Activated CD4-positive, CD25-positive, alpha-beta regulatory T cell treated with anti-CD3 and anti-CD28 coated beads, Interleukin-2, amount 50 U/mL, for 16 hours (primary cell): ENCODE measurements around the gene PRG3.

Experiments used
- DNase-seq: peaks from one replicate; pipeline ENCODE4 v3.0.0-alpha.2; 2020; ENCODE audit warnings: low read depth, low spot score

Gene PRG3

GRCh38 chr11:57359896-57360690 lies 20.9 kb downstream of the PRG3 start:
- no peak for DNase-seq

- no peak for DNase-seq
These were observed 21.6 kb downstream of the PRG3 start for GRCh38 chr11:57359396-57359795.

GRCh38 chr11:57358991-57359390 lies 22.0 kb downstream of the PRG3 start:
- no peak for DNase-seq

- DNase-seq, result no peak
These were observed 22.4 kb downstream of the PRG3 start for GRCh38 chr11:57358543-57358961.

- DNase-seq, result no peak
These were observed 23.1 kb downstream of the PRG3 start for GRCh38 chr11:57357856-57358255.

GRCh38 chr11:57357310-57357709 lies 23.6 kb downstream of the PRG3 start:
- no peak for DNase-seq

- no peak for DNase-seq
These were observed 24.7 kb downstream of the PRG3 start for GRCh38 chr11:57356268-57356667.

- no peak for DNase-seq
These were observed 26.3 kb downstream of the PRG3 start for GRCh38 chr11:57354699-57355098.

GRCh38 chr11:57353852-57354251 lies 27.1 kb downstream of the PRG3 start:
- no peak for DNase-seq

- no peak for DNase-seq
These were observed 27.5 kb downstream of the PRG3 start for GRCh38 chr11:57353446-57353845.

GRCh38 chr11:57353036-57353435 lies 27.9 kb downstream of the PRG3 start:
- no peak for DNase-seq

- peak; percentile 46 for DNase-seq
These were observed 31.3 kb downstream of the PRG3 start for GRCh38 chr11:57349491-57350274.

- DNase-seq, result no peak
These were observed 32.2 kb downstream of the PRG3 start for GRCh38 chr11:57348636-57349313.

GRCh38 chr11:57348052-57348451 lies 32.9 kb downstream of the PRG3 start:
- no peak for DNase-seq

GRCh38 chr11:57347336-57347735 lies 33.6 kb downstream of the PRG3 start:
- DNase-seq, result no peak

- DNase-seq, result peak; percentile 45
These were observed 35.3 kb downstream of the PRG3 start for GRCh38 chr11:57345555-57346211.

- DNase-seq, result no peak
These were observed 36.1 kb downstream of the PRG3 start for GRCh38 chr11:57344826-57345225.

- DNase-seq, result no peak
These were observed 37.1 kb downstream of the PRG3 start for GRCh38 chr11:57343825-57344224.

GRCh38 chr11:57342702-57343101 lies 38.2 kb downstream of the PRG3 start:
- DNase-seq, result no peak

- no peak for DNase-seq
These were observed 39.6 kb downstream of the PRG3 start for GRCh38 chr11:57341250-57341808.

- DNase-seq, result no peak
These were observed 40.8 kb downstream of the PRG3 start for GRCh38 chr11:57340039-57340615.
